ENCODE data around the gene IL31RA.

DNA sequence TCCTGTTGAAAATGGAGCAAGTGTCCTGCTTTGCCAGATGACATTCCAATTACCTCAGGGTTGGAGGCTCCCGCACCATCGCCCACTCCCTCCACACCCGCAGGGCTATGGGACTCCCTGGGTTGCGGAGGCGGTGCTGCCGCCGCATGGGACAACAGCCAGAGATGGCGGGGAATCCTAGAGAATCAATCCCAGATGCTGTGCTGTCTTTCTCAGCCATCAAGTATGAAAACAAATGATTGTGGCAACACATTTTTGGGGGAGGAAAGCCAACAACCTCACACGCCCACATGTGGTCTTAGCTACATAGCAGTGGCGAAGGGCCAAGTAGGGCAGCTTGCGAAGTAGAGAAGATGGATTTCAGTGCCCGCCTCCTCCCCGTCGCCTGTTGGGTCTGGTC is 46.7 kb downstream of the IL31RA start:
- TF ChIP-seq, protein P1, sequence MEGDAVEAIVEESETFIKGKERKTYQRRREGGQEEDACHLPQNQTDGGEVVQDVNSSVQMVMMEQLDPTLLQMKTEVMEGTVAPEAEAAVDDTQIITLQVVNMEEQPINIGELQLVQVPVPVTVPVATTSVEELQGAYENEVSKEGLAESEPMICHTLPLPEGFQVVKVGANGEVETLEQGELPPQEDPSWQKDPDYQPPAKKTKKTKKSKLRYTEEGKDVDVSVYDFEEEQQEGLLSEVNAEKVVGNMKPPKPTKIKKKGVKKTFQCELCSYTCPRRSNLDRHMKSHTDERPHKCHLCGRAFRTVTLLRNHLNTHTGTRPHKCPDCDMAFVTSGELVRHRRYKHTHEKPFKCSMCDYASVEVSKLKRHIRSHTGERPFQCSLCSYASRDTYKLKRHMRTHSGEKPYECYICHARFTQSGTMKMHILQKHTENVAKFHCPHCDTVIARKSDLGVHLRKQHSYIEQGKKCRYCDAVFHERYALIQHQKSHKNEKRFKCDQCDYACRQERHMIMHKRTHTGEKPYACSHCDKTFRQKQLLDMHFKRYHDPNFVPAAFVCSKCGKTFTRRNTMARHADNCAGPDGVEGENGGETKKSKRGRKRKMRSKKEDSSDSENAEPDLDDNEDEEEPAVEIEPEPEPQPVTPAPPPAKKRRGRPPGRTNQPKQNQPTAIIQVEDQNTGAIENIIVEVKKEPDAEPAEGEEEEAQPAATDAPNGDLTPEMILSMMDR (conservative IDR thresholded peaks at IDR 0.05; ENCODE audit: low read length), result no peak
- TF ChIP-seq EZH2phosphoT487 (IDR thresholded peaks at IDR 0.05; ENCODE audit: borderline replicate concordance, low read depth, low read length), result no peak

All from OCI-LY7 (cell line).